Ammon's horn (tissue), 1 donor: ENCODE results near the gene MRPL37.
"Not testable (repeated sequence)": the region's sequence is repeated elsewhere in the genome, so short reads cannot be mapped to it uniquely, and the experiment has no call there.

Source experiments
- DNase-seq: peaks from one replicate; pipeline ENCODE4 v3.0.0-alpha.2; 2016; ENCODE audit warnings: low spot score

The MRPL37 gene

DNA sequence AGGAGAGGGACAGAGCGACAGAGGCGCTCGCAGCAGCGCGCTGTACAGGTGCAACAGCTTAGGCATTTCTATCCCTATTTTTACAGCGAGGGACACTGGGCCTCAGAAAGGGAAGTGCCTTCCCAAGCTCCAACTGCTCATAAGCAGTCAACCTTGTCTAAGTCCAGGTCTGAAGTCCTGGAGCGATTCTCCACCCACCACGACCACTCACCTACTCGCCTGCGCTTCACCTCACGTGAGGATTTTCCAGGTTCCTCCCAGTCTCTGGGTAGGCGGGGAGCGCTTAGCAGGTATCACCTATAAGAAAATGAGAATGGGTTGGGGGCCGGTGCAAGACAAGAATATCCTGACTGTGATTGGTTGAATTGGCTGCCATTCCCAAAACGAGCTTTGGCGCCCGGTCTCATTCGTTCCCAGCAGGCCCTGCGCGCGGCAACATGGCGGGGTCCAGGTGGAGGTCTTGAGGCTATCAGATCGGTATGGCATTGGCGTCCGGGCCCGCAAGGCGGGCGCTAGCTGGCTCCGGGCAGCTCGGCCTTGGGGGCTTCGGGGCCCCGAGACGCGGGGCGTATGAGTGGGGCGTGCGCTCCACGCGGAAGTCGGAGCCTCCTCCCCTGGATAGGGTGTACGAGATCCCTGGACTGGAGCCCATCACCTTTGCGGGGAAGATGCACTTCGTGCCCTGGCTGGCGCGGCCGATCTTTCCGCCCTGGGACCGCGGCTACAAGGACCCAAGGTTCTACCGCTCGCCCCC is at the start of gene MRPL37, which contains the start of gene CYB5RL:
MRPL37 (plus strand) TSS at position 403 of the 754 bp plus-strand sequence; CDS start at position 480, 77 bp downstream.
CYB5RL (minus strand) TSS at position 266 of the 754 bp plus-strand sequence. CDS start 4,414 bp downstream, outside the sequence.
- DNase-seq, result peak; percentile 95

DNA sequence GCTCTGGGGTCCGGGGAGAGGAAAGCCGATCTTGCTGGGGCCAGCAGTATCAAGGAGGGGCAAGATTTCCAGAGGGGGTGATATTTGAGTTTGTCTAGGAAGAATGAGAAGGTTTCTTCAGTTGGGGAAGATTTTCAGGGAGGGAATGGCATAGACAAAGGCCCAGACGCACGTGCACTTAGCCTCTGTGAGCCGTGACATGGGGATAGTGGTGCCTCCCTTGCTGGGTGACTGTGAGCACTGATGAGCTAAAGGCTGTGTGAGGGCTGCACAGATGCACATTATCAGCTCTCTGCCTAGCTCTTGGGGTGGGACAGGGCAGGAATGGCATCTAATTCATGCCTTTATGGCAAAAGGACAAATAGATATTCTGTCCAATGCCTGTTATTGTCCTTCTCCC is 49.0 kb upstream of the MRPL37 start:
- no peak for DNase-seq

DNA sequence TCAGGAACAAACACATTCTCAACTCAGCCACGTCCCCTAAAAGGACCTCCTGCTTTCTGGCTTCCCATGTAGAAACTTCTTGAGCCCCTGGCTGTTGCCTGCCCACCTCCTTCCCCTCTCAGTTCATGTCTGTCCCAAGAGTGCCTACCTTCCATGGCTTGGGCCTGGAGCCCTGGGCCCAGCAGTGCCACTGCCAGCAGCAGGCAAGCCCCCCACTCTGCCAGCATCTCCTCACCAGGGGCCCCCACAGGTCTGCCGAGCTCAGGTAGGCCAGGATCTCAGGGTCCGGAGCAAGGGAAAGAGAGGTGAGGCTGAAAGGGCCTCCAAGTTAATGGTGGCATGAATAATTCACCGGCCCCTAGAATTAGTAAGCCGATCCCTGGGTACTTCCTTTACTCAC is 47.3 kb upstream of the MRPL37 start, which contains the start of gene CDCP2:
CDCP2 (minus strand) TSS at position 305 of the 400 bp plus-strand sequence; CDS start at position 227, 78 bp downstream.
- no peak for DNase-seq

DNA sequence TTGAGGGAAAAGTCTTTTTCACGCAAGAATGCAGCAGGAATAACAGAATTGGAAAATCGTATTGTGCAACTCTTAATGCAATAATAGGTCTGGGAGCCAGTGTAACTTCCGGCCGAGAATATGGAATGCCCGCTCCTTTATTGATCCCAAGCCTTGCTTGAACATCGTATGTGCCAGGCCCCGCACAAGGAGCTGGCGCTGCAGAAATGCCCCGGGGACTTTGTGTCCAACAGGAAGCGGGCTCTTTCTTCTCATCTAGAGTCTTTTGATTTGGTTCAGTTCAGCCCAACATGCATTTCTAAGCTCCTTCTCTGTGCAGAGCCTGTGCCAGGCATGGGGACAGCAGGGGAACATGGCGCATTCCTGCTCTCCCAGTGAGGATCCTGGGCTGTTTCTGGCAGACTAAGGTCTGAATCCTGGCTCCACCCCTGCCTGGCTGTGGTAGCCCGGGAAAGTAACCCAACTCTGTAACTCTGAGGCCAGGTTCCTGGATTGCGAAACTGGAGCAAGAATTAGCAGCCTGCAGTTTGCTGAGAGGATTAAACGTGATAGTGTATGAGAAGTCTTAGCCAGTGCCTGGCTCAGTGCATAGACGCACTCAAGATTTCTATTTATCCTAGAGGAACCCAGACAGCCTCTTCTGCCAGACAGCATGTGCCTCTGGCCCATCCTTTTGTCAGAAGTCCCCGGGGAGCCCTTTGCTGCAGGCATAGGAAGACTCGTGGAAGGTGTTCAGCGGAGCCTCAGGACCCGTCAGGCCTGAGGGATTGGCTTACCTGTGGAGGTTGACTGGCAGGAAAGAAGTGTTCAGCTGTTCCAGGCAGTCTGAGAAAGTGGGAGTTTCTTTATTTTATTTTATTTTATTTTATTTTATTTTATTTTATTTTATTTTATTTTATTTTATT is 46.2 kb upstream of the MRPL37 start:
- no peak for DNase-seq

DNA sequence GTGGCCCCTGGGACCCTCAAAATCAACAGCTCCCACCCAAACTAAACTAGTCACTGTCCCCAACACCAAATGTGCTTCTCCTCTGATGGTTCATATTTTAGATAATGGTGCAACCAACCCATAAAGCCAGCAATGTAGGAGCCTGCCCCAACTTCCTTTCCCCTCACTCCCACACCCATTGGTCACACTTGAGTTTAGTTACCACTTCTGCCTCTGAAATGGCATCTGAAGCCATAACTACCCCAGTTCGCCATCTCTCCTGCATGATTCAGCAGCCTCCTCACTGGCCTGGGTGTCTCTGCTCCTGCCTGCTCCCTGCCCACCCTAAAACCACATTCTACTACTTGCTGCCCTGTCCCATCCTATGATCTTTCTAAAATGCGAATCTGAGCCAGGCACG is 43.8 kb upstream of the MRPL37 start:
- no peak for DNase-seq

DNA sequence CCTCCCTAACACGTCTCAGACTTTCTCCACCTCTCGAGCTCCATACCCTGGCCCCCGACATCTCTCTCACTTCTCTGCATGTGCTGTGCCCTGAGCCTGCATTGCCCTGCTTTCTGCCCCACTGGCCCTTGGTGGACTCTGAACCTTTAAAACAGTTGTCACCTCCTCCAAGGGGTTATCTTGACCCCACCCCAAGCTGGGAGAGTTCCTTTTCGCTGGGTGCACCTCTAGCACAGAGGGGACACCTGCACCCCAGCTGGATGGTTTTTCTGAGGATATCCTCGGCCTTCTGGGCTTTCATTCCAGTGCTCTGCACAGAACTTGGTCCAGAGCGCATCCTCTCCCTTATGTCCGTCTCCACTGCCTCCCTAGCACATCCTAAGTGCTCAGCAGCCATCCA is 43.0 kb upstream of the MRPL37 start:
- DNase-seq, result no peak

DNA sequence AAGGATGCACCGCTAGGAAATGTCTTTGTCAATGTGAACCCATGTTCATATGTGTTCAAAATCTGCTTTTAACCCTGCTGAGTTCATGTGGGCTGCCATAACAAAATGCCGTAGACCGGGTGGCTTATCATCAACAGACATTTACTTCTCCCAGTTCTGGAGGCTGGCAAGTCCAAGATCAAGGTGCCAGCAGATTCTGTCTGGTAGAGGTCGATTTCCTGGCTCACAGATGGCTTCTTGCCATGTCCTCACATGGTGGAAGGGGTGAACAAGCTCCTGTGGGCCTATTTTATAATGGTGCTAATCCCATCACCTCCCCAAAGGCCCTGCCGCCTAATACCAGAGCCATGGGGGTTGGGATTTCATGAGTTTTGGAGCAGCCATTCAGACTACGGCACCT is 42.6 kb upstream of the MRPL37 start:
- DNase-seq, result no peak

DNA sequence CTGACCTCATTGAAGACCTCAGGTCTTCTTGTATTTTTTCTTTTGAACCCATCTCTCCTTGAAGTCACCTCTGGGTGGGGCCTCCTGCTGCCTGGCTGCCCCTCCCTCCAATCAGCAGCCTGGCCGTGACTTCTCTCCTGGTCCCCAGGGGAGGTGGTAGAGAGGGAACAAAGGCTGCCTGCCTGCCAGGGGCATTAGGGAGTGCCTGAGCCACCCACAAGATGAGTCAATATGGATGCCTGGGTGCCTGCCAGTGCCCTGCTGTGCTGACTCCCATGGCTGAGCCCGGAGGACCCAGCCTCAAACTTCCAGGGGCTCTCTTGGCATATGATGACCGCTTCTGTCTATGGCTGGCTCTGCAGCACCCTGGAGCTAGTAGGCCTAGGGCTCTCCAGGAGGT is 41.9 kb upstream of the MRPL37 start:
- DNase-seq, result no peak

DNA sequence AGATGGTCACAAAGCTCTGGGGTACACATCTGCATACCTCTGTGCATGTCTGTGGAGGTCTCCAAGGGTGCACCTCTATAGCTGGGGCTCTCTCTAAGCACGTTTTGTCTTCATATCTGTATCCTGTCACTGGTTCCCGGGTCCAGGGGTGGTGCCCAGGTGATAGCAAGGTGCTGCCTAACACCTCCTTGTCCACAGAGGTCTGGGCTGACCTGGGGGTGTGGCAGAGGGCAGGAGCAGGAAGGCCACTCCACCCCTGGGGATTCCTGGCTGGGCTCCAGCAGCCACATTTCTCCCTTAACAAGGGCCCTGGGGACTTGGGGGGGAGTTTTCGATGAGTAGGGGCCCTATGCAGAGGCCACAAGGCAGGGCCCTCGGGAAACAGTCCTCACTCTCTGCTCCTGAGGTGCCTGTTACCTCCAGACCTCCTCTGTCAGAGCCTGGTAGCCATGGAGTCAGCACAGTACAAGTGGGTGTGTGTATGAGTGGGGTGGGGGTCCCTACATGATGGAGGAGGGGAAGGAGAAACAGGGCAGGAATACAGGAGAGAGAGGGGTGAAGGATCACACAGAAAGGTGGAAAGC is 40.1 kb upstream of the MRPL37 start:
- no peak for DNase-seq

DNA sequence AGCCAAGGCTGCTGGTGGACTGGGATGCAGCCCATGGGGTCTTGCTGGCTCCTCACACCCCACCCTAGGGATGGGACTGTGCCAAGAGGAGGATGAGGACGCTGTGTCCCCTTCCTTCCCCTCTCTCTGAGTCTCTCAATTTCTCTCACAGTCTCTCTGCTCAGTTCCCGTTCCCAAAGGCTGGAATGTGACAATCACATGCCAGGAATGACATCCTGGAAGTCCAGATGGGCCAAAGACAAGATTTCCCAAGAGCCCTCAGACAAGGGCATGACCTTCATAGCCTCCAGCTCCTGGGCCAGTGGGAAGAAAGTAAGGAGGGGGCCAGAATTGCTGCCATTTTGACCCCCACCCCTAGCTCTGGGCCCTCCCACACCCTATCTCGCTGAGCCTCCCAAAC is 39.6 kb upstream of the MRPL37 start:
- DNase-seq, result no peak

DNA sequence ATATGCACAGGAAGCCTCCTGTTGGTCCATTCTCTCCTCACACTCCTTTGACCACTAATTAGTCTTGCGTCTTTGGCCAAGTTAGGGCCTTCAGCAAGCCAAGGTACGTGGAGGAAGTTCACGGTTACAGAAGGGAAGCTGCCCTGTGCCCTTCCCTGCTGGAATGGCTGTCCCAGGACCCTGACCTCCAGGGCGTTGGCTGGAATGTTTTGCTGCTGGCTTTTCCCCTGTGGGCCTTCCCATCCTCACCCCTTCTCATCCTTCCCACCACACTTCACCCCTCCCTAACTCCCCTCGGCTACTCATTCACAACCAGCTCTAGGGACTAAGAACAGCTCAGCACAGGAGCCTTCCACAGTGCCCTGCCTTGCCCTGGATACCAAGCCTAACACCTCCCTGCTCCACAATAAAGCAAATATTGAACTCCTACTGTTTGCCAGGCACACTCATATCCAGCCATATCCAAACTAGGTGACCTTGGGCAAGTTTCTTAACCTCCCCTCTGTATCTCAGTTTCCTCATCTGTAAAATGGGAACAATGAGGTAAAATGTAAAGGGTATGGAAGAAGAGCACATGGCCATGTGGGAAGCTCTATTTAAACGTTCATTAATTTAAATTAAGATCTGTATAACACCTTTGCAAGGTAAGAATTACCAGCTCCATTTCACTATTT is 38.3 kb upstream of the MRPL37 start:
- no peak for DNase-seq

DNA sequence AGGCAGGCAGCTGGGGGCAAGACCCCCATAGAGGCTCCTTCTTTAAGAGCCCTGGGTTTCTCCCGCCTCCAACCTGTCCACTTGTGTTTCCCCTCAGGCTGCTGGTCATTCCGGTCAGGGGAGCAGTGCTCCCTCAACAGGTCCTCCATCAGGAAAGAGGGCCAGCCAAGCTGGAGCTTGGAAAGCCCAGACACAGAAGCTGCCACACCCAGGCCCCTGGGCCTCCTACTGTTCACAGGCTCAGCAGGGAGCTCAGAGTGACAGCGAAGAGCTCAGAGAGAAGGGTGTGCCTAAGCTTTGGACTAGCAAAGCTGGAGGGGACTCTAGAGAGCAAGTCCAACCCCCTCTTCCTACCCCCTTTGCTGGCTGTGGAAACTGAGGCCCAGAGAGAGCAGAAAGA is 36.9 kb upstream of the MRPL37 start:
- no peak for DNase-seq

DNA sequence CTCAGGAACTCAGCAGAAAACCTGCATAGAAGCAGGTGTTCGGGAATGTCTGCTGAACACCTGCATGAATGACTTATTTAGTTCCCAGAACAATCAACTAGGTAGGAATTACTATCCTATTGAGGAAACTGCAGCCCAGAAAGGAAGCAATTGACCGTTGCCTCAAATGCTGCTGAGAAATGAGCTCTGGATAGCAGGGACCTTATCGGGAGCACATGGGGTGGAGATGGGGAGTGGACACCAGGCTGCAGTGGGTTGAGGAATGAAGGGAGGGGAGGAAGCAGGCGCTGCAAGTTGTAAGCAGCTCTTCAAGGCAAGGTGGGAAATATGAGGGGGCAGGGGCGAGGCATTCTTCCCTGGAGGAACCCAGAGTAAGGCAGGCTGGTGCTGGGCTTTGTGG is 36.4 kb upstream of the MRPL37 start:
- DNase-seq, result no peak

DNA sequence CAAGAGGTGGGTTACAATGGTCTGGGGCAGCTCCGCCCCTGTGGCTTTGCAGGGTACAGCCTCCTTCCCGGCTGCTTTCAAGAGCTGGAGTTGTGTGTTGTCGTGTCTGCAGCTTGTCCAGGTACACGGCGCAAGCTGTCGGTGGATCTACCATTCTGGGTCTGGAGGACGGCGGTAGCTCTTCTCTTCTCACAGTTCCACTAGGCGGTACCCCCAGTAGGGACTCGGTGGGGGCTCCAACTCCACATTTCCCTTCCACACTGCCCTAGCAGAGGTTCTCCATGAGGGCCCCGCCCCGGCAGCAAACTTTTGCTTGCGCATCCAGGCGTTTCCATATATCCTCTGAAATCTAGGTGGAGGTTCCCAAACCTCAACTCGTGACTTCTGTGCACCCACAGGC is 34.8 kb upstream of the MRPL37 start:
- DNase-seq, result no peak

DNA sequence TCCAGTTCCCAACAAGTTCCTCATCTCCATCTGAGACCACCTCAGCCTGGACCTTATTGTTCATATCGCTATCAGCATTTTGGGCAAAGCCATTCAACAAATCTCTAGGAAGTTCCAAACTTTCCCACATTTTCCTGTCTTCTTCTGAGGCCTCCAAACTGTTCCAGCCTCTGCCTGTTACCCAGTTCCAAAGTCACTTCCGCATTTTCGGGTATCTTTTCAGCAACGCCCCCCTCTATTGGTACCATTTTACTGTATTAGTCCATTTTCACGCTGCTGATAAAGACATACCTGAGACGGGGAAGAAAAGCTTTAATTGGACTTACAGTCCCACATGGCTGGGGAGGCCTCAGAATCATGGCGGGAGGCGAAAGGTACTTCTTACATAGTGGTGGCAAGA is 33.6 kb upstream of the MRPL37 start:
- not testable (repeated sequence) for DNase-seq

DNA sequence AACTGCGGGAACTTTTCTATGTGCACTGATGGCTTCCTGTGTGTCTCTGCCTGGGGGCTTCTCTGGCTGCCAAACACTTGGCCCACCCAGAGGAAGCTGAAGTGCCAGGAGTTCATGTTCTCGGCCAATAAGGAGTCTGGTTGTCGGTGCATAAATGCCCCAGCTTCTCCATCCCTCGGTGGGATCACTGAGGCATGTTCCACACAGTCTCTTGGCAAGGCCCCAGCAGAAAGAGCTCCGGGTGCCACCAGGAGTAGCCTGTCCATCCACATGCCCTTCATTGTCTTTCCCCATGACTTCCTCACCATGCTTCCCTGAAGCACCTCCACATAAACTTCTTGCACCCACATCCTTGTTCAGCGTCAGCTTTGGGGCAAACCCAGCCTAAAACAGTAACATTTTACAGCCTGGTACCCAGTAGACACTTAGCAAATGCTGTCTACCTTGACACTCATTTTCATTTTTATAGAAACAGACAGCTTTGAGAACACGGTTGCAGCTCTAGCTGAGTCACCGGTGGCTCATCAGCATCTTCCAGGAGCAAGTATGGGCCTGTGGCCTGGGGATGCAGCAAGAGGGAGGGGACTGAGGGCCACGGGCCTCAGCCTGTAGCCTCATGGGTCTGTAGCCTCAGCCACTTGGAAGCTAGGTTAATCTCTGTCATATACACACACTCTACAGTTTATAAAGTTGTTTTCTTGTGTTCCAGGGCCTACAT is 32.4 kb upstream of the MRPL37 start:
- peak; percentile 38 for DNase-seq

DNA sequence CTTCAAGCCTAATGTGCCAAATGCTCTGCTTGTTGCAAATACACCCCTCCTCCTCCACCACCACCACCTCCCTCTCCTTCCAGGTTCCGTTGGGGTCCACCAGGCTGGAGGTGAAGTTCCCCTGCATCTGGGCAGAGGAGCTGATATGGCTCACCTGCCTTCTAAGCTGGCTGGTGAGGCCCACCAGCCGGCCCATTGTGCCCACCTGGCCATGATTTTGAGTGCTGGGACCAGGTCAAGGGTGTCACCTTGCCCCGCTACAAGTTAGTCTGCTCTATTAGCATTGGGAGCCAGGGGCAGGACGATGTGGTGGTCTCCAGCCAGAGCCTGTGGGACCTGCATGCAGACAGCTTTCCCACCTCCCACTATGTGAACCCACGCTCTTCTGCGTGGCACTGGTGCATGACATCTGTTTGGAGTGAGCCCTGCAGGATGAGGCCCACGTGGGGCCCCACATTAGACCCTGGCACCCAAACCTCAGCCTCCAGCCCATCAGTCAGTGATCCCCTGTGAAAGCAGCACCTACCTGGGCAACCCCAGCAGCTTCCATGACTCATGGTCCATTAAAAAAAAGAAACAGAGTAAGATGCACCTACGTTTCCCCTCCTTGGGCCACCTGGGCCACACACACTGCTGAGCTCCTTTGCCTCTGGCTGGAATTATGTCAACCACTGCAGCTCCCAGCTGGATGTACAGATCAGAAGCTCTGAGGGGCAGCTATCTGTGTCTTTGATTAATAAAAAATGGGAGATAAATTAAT is 31.6 kb upstream of the MRPL37 start:
- DNase-seq, result no peak

DNA sequence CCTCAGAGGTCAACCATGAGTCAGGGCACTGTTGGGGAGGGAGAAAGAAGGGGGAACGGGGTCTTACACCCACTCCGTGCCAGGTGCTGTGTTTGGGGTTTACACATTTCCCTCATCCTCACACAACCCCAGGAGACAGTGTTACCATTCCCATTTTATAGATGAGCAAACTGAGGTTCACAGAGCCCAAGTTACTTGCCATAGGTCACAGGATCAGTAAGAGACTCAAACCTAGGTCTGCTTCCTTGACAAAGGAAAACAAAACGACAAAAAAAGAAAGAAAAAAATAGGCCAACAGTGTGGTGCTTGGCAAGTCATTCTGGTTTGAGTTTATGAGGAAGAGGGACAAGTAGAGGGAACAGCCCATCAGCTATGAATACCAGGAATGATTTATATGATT is 30.9 kb upstream of the MRPL37 start:
- no peak for DNase-seq

DNA sequence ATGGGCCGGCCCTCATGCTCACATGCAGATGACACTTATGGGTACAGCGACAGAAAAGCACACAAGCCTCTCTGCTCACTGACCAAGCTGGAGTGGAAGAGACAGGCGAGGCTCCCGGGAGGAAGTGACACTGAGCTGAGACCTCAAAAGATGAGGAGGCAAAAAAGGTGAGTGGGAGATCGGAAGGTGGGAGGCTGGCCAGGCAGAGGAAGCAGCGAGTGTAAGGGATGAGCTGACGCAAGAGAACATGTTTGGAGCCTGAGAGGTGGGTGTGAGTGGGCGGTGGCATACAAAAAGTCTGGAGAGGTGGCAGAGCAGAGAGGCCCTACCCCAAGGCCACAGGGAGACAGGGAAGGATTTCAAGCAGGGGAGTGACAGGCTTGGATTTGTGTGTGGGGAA is 29.0 kb upstream of the MRPL37 start:
- DNase-seq, result no peak

DNA sequence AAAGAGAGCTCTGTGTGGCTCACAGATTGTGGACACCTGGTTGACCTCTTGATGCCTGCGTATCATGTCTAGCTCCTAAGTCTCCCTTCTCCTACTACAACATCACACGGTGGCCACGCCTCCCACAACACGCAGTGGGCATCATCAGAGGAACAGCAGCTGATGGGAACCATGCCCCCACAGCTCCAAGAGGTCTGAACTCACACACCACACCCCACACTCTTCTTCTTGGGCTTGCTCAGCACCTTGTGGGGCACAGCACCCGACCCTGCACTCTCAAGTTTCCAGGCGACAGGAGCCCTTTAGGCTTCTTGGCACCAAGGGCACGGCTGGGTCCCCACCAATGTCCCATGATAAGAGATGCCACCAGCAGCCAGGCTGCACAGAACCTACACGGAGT is 28.4 kb upstream of the MRPL37 start:
- DNase-seq, result no peak
